HG03060 (cell line): ENCODE results near the gene TAP2.

Source experiments
- ATAC-seq: cut with Tn5 transposase; IDR thresholded peaks from one replicate; pipeline ENCODE4 v1.9.1; 2021; ENCODE audit warnings: low read depth, moderate number of reproducible peaks; ENCODE audit not compliant: unreplicated experiment

Gene TAP2

GRCh38 chr6:32854376-32855178 lies 16.0 kb upstream of the TAP2 start:
- ATAC-seq: peak; percentile 19

- ATAC-seq: peak; percentile 38
Observed at GRCh38 chr6:32853541-32854375, 15.2 kb upstream of the TAP2 start, which contains the start of the genes PSMB9 and TAP1. TSS of gene PSMB9 (plus strand) at chr6:32854192. CDS start at chr6:32854230, 38 bp downstream. TSS of gene TAP1 (minus strand) at chr6:32853704. CDS start at chr6:32853636, 68 bp downstream.

- ATAC-seq: peak; percentile 16
Observed at GRCh38 chr6:32852844-32853540, 14.5 kb upstream of the TAP2 start.

GRCh38 chr6:32852018-32852843 lies 13.7 kb upstream of the TAP2 start:
- no peak for ATAC-seq

GRCh38 chr6:32851025-32851424 lies 12.5 kb upstream of the TAP2 start:
- no peak for ATAC-seq

GRCh38 chr6:32849126-32849525 lies 10.6 kb upstream of the TAP2 start:
- ATAC-seq: no peak

GRCh38 chr6:32847795-32848194 lies 9.3 kb upstream of the TAP2 start:
- no peak for ATAC-seq

- ATAC-seq: no peak
Observed at GRCh38 chr6:32847004-32847403, 8.5 kb upstream of the TAP2 start.

GRCh38 chr6:32845384-32845884 lies 6.9 kb upstream of the TAP2 start:
- ATAC-seq: no peak

GRCh38 chr6:32844839-32845383 lies 6.4 kb upstream of the TAP2 start:
- ATAC-seq: no peak

- ATAC-seq: peak; percentile 45
Observed at GRCh38 chr6:32843979-32844838, 5.7 kb upstream of the TAP2 start, which contains the start of gene PSMB8. TSS of gene PSMB8 (minus strand) at chr6:32844047. CDS start at chr6:32843996, 51 bp downstream.

- ATAC-seq: no peak
Observed at GRCh38 chr6:32843331-32843978, 4.9 kb upstream of the TAP2 start.

GRCh38 chr6:32842690-32843089 lies 4.2 kb upstream of the TAP2 start:
- ATAC-seq: no peak

GRCh38 chr6:32842021-32842650 lies 3.6 kb upstream of the TAP2 start:
- ATAC-seq: no peak

- ATAC-seq: no peak
Observed at GRCh38 chr6:32840604-32841246, 2.2 kb upstream of the TAP2 start.

- no peak for ATAC-seq
Observed at GRCh38 chr6:32839356-32839755, 817 bp upstream of the TAP2 start.

- no peak for ATAC-seq
Observed at GRCh38 chr6:32837651-32838113, 857 bp downstream of the TAP2 start.
